ENCODE data around the gene DRAXIN. TPM values are rescaled to one million over a fixed set of nuclear protein-coding genes. Genes with fewer than 3 reads are reported as not detected.

Gene DRAXIN
- total RNA-seq, 1 donor from 2014 or later, result 0.21 TPM

DNA sequence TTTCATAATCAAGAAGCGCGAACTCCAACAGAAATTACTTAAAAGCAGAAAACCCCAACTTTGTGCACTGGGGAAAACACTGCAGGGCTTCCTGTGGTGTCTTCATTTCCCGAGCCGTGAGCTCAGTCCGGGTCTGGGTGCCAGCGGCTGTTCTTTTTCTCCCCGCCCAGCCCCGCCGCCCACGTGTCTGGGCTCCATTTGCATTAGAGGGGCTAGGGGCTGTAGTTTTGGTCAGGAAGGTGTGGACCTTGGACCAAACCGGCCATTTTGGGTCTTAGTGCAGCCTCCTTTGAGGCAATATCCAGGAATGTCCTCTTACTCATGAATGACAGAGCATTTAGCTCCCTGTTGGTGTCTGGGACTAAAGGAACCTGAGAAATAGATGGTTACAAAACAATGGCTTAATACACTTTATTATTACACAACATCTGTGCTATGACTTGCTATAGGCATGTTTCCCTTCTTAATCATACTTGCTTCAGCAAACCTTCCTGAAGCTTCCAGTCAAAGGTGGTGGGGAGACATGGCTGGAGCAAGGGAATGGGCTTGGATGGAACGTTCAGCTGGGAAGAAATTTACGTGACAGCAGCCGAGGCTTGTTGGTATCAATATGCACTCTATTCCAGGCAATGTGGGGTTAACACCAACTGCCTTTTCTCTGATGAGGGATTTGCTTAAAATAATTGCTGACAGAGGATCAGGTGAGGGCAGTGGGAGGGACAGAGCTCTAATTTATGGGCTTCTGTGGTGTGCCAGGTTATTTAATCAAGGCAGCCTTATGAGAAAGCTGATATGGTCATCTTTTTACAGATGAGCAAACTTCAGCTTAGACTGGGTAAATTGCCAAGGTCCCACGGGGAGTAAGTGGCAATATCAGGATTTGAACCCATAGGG is 45.5 kb downstream of the DRAXIN start:
- peaks cover 8% of the 10 kb centered on the region for H3K4me1 Mint-ChIP-seq (ENCODE audit: unreplicated experiment)
- no peaks in the 10 kb centered on the region for H3K9me3 Mint-ChIP-seq (ENCODE audit: unreplicated experiment)
- TF ChIP-seq, protein P1, sequence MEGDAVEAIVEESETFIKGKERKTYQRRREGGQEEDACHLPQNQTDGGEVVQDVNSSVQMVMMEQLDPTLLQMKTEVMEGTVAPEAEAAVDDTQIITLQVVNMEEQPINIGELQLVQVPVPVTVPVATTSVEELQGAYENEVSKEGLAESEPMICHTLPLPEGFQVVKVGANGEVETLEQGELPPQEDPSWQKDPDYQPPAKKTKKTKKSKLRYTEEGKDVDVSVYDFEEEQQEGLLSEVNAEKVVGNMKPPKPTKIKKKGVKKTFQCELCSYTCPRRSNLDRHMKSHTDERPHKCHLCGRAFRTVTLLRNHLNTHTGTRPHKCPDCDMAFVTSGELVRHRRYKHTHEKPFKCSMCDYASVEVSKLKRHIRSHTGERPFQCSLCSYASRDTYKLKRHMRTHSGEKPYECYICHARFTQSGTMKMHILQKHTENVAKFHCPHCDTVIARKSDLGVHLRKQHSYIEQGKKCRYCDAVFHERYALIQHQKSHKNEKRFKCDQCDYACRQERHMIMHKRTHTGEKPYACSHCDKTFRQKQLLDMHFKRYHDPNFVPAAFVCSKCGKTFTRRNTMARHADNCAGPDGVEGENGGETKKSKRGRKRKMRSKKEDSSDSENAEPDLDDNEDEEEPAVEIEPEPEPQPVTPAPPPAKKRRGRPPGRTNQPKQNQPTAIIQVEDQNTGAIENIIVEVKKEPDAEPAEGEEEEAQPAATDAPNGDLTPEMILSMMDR (IDR thresholded peaks at IDR 0.05), result no peak
- DNase-seq (ENCODE audit: extremely low spot score, unreplicated experiment), result no peak
- H3K27me3 Mint-ChIP-seq (ENCODE audit: unreplicated experiment), result no peaks in the 10 kb centered on the region
- peak overlapping the region; percentile 96 for H3K4me3 Mint-ChIP-seq (ENCODE audit: unreplicated experiment)
- H3K27ac Mint-ChIP-seq (ENCODE audit: unreplicated experiment), result peak overlapping the region; percentile 56
- H3K36me3 Mint-ChIP-seq (ENCODE audit: unreplicated experiment), result no peaks in the 10 kb centered on the region

DNA sequence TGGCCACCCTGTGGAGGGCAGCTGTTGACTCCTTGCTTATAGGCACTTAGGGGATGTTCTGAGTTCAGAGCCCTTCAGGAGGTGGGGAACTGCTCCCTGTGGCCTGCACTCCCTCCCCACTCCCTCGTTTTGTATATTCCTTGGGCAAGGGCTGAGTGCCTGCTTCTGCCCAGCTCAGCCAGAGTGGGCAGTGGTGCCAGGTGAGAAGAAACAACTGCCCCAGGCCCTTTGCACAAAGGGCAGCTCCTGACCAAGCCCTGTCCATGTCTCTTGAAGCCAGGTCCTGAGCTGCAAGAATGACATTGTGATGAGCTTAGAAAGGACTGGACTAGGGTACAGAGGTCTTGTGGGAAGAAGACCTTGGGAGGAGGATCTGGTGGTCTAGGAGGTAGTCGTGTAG is 46.6 kb downstream of the DRAXIN start:
- TF ChIP-seq, protein P1 (IDR thresholded peaks at IDR 0.05), result no peak
- H3K4me3 Mint-ChIP-seq (ENCODE audit: unreplicated experiment), result no peak overlapping the region
- H3K36me3 Mint-ChIP-seq (ENCODE audit: unreplicated experiment), result no peaks in the 10 kb centered on the region
- H3K4me1 Mint-ChIP-seq (ENCODE audit: unreplicated experiment), result peaks cover 9% of the 10 kb centered on the region
- H3K9me3 Mint-ChIP-seq (ENCODE audit: unreplicated experiment), result no peaks in the 10 kb centered on the region
- no peaks in the 10 kb centered on the region for H3K27me3 Mint-ChIP-seq (ENCODE audit: unreplicated experiment)
- no peak overlapping the region for H3K27ac Mint-ChIP-seq (ENCODE audit: unreplicated experiment)
- no peak for DNase-seq (ENCODE audit: extremely low spot score, unreplicated experiment)

GRCh38 chr1:11738783-11739182 is 47.3 kb downstream of the DRAXIN start:
- TF ChIP-seq, protein P1 (IDR thresholded peaks at IDR 0.05), result no peak
- Mint-ChIP-seq H3K4me3 (ENCODE audit: unreplicated experiment) (no peak overlapping the region), H3K27ac (ENCODE audit: unreplicated experiment) (no peak overlapping the region), H3K27me3 (ENCODE audit: unreplicated experiment) (no peaks in the 10 kb centered on the region), H3K9me3 (ENCODE audit: unreplicated experiment) (no peaks in the 10 kb centered on the region), H3K36me3 (ENCODE audit: unreplicated experiment) (no peaks in the 10 kb centered on the region), H3K4me1 (ENCODE audit: unreplicated experiment) (peaks cover 9% of the 10 kb centered on the region)
- no peak for DNase-seq (ENCODE audit: extremely low spot score, unreplicated experiment)

DNA sequence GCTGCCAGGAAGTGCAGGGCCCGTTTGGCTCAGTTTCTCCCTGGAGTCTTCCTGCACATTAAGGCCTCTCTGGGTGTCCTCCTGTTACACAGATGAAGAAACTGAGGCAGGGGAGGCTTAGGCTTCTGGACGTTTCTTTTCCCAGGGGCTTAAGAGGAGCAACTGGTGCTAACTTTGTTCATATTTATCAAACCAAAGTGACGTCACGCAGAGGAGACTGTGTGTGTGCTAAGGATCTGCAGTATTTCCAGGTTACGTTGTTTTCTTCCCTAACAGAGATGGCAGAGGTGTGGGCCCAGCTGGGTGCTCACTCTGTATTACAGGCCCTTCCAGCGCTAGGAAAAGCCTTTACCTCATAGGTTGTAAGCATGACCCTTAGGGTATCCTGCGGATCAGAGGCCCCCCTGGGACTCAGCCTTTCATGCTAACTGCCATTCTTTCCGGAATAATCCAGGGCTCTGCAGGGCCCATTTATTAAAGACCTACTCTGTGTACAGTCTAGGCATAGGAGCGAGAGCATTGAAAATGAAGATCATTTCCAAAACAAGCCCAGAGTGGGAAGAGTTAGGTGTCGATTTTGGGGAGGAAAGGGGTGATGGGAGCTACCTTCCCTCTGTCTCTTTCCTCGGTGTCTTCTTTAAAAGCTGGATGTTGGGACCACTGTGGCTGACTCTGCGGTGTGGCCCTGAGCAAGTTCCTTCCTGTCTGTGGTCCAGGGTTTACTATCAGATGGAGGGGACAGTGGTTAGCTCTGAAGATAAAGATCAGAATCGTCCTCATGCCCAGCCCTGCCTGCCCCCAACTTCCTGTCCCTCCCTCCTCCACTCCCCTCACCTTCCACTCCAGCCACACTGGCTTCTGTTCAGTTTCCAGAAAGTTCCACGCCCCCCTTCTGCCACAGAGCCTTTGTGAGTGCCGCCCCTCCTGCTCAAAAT is 49.0 kb downstream of the DRAXIN start:
- Mint-ChIP-seq H3K27ac (ENCODE audit: unreplicated experiment) (no peak overlapping the region), H3K4me3 (ENCODE audit: unreplicated experiment) (no peak overlapping the region)
- TF ChIP-seq, protein P1 (IDR thresholded peaks at IDR 0.05), result no peak

DNA sequence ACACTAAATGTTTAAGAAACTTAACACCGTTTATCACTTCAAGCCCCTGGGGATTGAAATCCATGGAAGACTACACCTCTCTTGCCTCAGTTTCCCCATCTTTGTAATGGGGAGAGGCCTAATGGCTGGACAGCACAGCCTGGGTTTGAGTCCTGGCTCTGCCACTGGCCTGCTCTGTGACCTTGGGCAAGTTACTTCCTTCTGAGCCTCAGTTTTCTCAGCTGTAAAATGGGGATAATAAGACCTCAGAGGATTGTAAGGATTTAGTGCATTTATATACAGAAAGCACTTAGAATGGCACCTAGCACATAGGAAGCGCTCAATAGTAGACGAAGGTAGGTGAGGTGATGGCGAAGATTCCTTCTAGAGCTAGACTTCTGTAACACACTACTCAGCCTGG is 50.0 kb downstream of the DRAXIN start:
- Mint-ChIP-seq H3K36me3 (ENCODE audit: unreplicated experiment) (no peaks in the 10 kb centered on the region), H3K4me3 (ENCODE audit: unreplicated experiment) (no peak overlapping the region), H3K27me3 (ENCODE audit: unreplicated experiment) (no peaks in the 10 kb centered on the region), H3K4me1 (ENCODE audit: unreplicated experiment) (peaks cover 9% of the 10 kb centered on the region), H3K9me3 (ENCODE audit: unreplicated experiment) (no peaks in the 10 kb centered on the region), H3K27ac (ENCODE audit: unreplicated experiment) (no peak overlapping the region)
- no peak for DNase-seq (ENCODE audit: extremely low spot score, unreplicated experiment)
- TF ChIP-seq, protein P1 (IDR thresholded peaks at IDR 0.05), result no peak

More for the DNA sequence above, 49.0 kb downstream of the DRAXIN start:
- DNase-seq (ENCODE audit: extremely low spot score, unreplicated experiment), result no peak
- H3K4me1 Mint-ChIP-seq (ENCODE audit: unreplicated experiment), result peaks cover 9% of the 10 kb centered on the region
- no peaks in the 10 kb centered on the region for H3K36me3 Mint-ChIP-seq (ENCODE audit: unreplicated experiment)
- H3K27me3 Mint-ChIP-seq (ENCODE audit: unreplicated experiment), result no peaks in the 10 kb centered on the region
- no peaks in the 10 kb centered on the region for H3K9me3 Mint-ChIP-seq (ENCODE audit: unreplicated experiment)
